Tibial nerve (tissue), 4 donors: ENCODE results near the gene TOM1L2. TPM values are rescaled to one million over a fixed set of nuclear protein-coding genes. Genes with fewer than 3 reads are reported as not detected.
A peak's percentile ranks its signal among the peaks of the same experiment; 100 is the strongest.

ENCODE experiments used
- DNase-seq, 2 donors: peaks; one replicate each; pipeline ENCODE4 v3.0.0-alpha.2; 2019; ENCODE audit warnings: low spot score in 2 of 2
- H3K27ac ChIP-seq, 4 donors: fragments of 200-600 bp; sonication (generic) in 3 of 4; one replicate each; pipeline ENCODE4 v1.5.1; 2017 to 2019; ENCODE audit warnings: mild to moderate bottlenecking in 1 of 4
- H3K27me3 ChIP-seq, 2 donors: fragments of 200-600 bp; sonication (generic) in 1 of 2; one replicate each; pipeline versions ENCODE4 v1.5.1 to v1.6.0; 2017 to 2019
- H3K36me3 ChIP-seq, 3 donors: fragments of 200-600 bp; sonication (generic); one replicate each; pipeline ENCODE4 v1.5.1; 2018 to 2019
- H3K4me1 ChIP-seq, 4 donors: fragments of 200-600 bp; sonication (generic) in 3 of 4; one replicate each; pipeline ENCODE4 v1.5.1; 2017 to 2019
- H3K4me3 ChIP-seq, 4 donors: fragments of 200-600 bp; sonication (generic) in 3 of 4; one replicate each; pipeline ENCODE4 v1.5.1; 2017 to 2019; ENCODE audit warnings: mild to moderate bottlenecking in 1 of 4, moderate library complexity in 1 of 4
- H3K9me3 ChIP-seq, 4 donors: fragments of 200-600 bp; sonication (generic) in 3 of 4; one replicate each; pipeline ENCODE4 v1.5.1; 2017 to 2019
- CTCF ChIP-seq, 5 experiments: fragments of 200-600 bp in 3 of 5; fragments of 450-650 bp in 2 of 5; sonication (generic) in 3 of 5; IDR thresholded peaks; one replicate each; pipeline ENCODE4 v1.5.1; 2016 to 2019; ENCODE audit warnings: antibody characterized with exemption in 5 of 5, mild to moderate bottlenecking in 3 of 5, moderate library complexity in 2 of 5
- EP300 ChIP-seq, 2 donors: sonication (generic); formaldehyde crosslinking; IDR thresholded peaks; one replicate each; pipeline ENCODE4 v1.6.1; 2017; ENCODE audit warnings: antibody characterized with exemption in 2 of 2, mild to moderate bottlenecking in 1 of 2
- POLR2A ChIP-seq, 2 donors: fragments of 450-650 bp; IDR thresholded peaks; one replicate each; pipeline ENCODE4 v1.6.1; 2017; ENCODE audit warnings: antibody characterized with exemption in 2 of 2, mild to moderate bottlenecking in 2 of 2, moderate library complexity in 2 of 2
- WGBS, 2 donors: methylation state at CpG; one replicate each; pipeline ENCODE4 v1.1.5; 2018; 5-methylcytosine and 5-hydroxymethylcytosine counted together
- total RNA-seq, 4 donors: library from RNA; depleted of rRNA; stranded (reverse); fragments of >200 nt; gene quantifications; one replicate each; pipeline ENCODE4 v1.1.0, GENCODE V29; 2016

TOM1L2 gene
- total RNA-seq, 4 donors from 2014 or later, result 83.4 to 109 (median 96.8) TPM

GRCh38 chr17:17954079-17954478 is 18.1 kb downstream of the TOM1L2 start:
- Histone ChIP-seq H3K4me3 (no peak overlapping the region), H3K27me3 (no peaks in the 10 kb centered on the region), H3K9me3 (no peaks in the 10 kb centered on the region), H3K36me3 (peaks cover 0 to 8% (median 0%) of the 10 kb centered on the region in 3 donors), H3K4me1 (peaks cover 0 to 72% (median 27%) of the 10 kb centered on the region in 4 donors), H3K27ac (no peak overlapping the region)
- no peak for DNase-seq
- TF ChIP-seq EP300 (IDR thresholded peaks at IDR 0.05) (no peak), POLR2A (IDR thresholded peaks at IDR 0.05) (no peak), CTCF (IDR thresholded peaks at IDR 0.05) (no peak)
- WGBS, 2 donors, result 90 to 93% methylated on average over 3 of the region's 3 CpGs

DNA sequence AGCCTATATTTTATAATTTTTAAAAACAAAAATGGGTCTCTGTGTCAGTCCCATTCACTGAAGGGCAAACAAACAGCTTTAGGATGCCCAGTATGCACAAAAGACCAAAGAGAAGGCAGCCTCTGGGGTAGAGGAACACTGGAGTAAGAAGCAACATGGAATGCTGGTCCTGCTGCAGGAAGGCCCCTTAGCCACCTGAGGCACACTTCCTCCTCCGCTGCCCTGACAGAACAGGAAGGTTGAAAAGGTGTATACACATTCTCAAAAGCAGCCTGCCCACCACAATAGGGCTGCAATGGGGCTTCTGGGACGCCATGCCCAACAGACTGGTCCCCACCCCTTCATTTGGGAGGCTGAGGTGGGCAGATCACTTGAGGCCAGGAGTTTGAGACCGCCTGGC is 19.5 kb downstream of the TOM1L2 start:
- 95 to 98% methylated on average over 3 of the region's 3 CpGs for WGBS, 2 donors

DNA sequence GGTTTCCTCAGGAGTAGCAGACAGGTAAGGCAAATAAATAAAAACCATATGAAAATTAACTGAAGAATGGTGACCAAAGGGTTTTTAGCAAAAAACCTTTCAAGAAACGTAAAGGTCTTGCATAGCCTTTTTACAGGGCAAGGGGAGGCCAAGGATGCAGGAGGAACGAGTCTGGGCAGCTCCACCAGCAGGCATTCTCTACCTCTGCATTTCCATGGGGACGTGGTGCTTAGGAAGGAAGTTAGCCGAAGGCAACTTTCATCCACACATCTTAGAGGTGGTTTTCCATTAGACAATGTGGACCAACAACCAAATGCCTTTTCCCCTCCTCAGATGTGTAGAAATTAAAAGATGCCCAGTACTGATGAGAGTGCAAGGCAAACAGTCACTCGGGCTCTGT is 20.7 kb downstream of the TOM1L2 start:
- no peak for DNase-seq
- WGBS, 2 donors, result 56 to 70% methylated on average over 5 of the region's 5 CpGs

More for the DNA sequence above, 19.5 kb downstream of the TOM1L2 start:
- no peak for TF ChIP-seq CTCF (IDR thresholded peaks at IDR 0.05)
- no peak for TF ChIP-seq POLR2A (IDR thresholded peaks at IDR 0.05)
- TF ChIP-seq EP300 (IDR thresholded peaks at IDR 0.05), result no peak
- Histone ChIP-seq H3K4me3 (no peak overlapping the region), H3K4me1 (peaks cover 0 to 70% (median 15%) of the 10 kb centered on the region in 4 donors), H3K9me3 (no peaks in the 10 kb centered on the region), H3K36me3 (peaks cover 0 to 8% (median 0%) of the 10 kb centered on the region in 3 donors), H3K27ac (peak overlapping the region in 1 of 4 donors; percentile 52), H3K27me3 (no peaks in the 10 kb centered on the region)
- DNase-seq, result no peak

DNA sequence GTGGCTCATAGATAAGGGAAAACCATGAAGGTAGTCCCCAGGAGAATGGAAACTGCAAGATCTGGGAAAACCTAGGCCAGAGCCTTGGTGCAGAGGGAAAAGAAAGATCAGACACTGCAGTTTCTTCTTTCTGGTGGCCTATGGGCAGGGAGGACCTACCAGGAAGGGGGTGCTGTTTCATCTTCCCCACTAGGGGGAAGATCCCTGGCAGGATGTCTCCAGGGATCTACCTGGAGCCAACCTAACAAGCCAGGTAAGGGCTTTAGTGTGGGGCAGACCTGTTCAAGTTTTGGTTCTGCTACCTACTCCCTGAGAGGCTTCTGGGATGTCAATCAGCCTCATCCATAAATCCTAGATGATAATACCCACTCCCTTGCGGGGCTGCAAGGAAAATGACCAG is 21.4 kb downstream of the TOM1L2 start:
- H3K4me3 ChIP-seq, result no peak overlapping the region
- WGBS, 2 donors, result 94% methylated on average over 1 of the region's 1 CpG
- peaks cover 0 to 62% (median 4%) of the 10 kb centered on the region in 4 donors for H3K4me1 ChIP-seq
- DNase-seq, result no peak
- H3K27ac ChIP-seq, result no peak overlapping the region
- TF ChIP-seq POLR2A (IDR thresholded peaks at IDR 0.05), result no peak
- no peak for TF ChIP-seq EP300 (IDR thresholded peaks at IDR 0.05)
- no peak for TF ChIP-seq CTCF (IDR thresholded peaks at IDR 0.05)
- no peaks in the 10 kb centered on the region for H3K27me3 ChIP-seq
- no peaks in the 10 kb centered on the region for H3K9me3 ChIP-seq
- H3K36me3 ChIP-seq, result peaks cover 0 to 8% (median 0%) of the 10 kb centered on the region in 3 donors

More for the DNA sequence above, 20.7 kb downstream of the TOM1L2 start:
- no peaks in the 10 kb centered on the region for H3K27me3 ChIP-seq
- no peak overlapping the region for H3K4me3 ChIP-seq
- no peaks in the 10 kb centered on the region for H3K9me3 ChIP-seq
- TF ChIP-seq CTCF (IDR thresholded peaks at IDR 0.05) (no peak), POLR2A (IDR thresholded peaks at IDR 0.05) (no peak), EP300 (IDR thresholded peaks at IDR 0.05) (no peak)
- H3K36me3 ChIP-seq, result peaks cover 0 to 8% (median 0%) of the 10 kb centered on the region in 3 donors
- H3K4me1 ChIP-seq, result peaks cover 0 to 64% (median 6%) of the 10 kb centered on the region in 4 donors
- peak overlapping the region in 1 of 4 donors; percentile 23 for H3K27ac ChIP-seq

DNA sequence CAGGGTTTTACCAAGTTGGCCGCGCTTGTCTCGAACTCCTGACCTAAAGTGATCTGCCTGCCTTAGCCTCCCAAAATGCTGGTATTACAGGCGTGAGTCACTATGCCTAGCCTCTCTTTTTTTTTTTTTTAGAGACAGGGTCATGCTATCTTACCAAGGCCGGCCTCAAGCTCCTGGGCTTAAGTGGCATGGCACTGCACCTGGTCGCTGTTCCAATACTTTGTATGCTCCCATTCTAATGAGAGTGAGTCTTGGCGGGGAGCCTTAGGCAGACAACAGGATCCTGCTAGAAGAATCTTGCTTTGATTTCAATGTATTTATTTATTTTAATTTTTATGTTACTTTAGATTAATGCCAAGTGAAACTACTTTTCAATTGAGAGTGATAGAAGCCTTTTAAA is 21.9 kb downstream of the TOM1L2 start:
- WGBS, 2 donors, result 96 to 98% methylated on average over 7 of the region's 7 CpGs
- Histone ChIP-seq H3K9me3 (no peaks in the 10 kb centered on the region), H3K4me3 (no peak overlapping the region), H3K4me1 (peaks cover 0 to 67% (median 4%) of the 10 kb centered on the region in 4 donors), H3K27me3 (no peaks in the 10 kb centered on the region), H3K27ac (no peak overlapping the region), H3K36me3 (peaks cover 0 to 4% (median 0%) of the 10 kb centered on the region in 3 donors)
- TF ChIP-seq CTCF (IDR thresholded peaks at IDR 0.05) (no peak), EP300 (IDR thresholded peaks at IDR 0.05) (no peak), POLR2A (IDR thresholded peaks at IDR 0.05) (no peak)
- no peak for DNase-seq
